ENCODE data around the gene ULK2.

DNA sequence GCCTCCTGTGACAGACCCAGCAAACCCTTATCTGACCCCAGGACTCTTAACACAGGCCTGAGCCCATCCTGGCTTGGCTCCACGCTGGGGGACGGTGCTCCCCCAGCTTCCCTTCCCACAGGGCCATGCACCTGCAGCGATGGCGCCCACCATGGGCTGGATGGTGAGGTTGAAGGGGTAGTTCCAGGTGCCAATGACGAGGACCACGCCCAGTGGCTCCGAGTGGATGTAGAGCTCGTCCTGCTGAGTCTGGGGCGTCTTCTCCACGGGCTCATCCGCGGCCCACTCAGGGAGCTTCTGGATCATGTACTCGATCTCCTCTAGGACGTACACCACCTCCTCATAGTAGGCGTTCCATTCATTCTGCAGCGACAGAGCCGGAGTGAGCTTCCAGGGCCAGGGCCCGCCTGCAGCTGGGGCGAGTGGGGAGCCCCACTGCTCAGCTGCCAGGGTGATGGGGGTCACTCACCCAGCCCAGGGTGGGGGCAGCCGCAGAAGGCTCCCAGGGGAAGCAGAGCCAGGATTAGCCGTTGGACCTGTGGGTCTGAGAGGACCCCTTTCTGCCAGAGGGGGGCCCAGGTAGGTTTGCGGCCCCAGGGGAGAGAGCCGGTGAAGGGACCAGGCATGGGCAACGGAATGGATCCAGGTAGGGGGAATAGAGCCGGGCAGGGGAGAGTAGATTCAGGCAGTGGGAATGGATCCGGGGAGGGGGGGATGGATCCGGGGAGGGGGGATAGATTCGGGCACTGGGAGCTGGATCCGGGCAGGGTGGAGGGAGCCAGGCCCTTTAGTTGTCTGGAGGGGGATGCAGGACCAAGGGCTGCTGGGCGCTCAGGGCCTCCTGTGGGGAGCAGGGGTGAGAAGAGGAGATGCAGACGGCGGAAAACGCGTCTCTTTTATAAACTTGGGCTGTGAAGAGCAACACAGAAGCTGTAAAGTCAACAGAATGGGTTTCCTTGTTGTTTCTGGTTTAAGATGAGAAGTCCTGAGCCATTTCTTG is 124.3 kb downstream of the ULK2 start:
- TF ChIP-seq, protein P1, sequence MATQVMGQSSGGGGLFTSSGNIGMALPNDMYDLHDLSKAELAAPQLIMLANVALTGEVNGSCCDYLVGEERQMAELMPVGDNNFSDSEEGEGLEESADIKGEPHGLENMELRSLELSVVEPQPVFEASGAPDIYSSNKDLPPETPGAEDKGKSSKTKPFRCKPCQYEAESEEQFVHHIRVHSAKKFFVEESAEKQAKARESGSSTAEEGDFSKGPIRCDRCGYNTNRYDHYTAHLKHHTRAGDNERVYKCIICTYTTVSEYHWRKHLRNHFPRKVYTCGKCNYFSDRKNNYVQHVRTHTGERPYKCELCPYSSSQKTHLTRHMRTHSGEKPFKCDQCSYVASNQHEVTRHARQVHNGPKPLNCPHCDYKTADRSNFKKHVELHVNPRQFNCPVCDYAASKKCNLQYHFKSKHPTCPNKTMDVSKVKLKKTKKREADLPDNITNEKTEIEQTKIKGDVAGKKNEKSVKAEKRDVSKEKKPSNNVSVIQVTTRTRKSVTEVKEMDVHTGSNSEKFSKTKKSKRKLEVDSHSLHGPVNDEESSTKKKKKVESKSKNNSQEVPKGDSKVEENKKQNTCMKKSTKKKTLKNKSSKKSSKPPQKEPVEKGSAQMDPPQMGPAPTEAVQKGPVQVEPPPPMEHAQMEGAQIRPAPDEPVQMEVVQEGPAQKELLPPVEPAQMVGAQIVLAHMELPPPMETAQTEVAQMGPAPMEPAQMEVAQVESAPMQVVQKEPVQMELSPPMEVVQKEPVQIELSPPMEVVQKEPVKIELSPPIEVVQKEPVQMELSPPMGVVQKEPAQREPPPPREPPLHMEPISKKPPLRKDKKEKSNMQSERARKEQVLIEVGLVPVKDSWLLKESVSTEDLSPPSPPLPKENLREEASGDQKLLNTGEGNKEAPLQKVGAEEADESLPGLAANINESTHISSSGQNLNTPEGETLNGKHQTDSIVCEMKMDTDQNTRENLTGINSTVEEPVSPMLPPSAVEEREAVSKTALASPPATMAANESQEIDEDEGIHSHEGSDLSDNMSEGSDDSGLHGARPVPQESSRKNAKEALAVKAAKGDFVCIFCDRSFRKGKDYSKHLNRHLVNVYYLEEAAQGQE (IDR thresholded peaks at IDR 0.05; ENCODE audit: low read depth), result no peak
- no peak for TF ChIP-seq EP300 (IDR thresholded peaks at IDR 0.05; ENCODE audit: borderline replicate concordance)

Measured in Ishikawa (cell line).